K562 (cell line): Measurements from ENCODE around the gene PRELID1. TPM values are rescaled to one million over a fixed set of nuclear protein-coding genes. Genes with fewer than 3 reads are reported as not detected.
A peak's percentile ranks its signal among the peaks of the same experiment; 100 is the strongest.

Experiments used
- ATAC-seq: fragments of 200-7000 bp; cut with Tn5 transposase; 3 replicates; pipeline ENCODE4 v1.9.1; 2020; ENCODE audit warnings: moderate library complexity
- BruUV-seq: library from RNA; stranded (reverse); fragments of 400-500 nt; replicated peaks from 2 replicates; lab custom pipeline; 2021; lab: Mats Ljungman, UMichigan
- CTCF ChIA-PET: fragments of 300-600 bp; formaldehyde crosslinking; extraction: SDS; loops from one replicate; lab custom pipeline; 2021; ENCODE audit warnings: low intra/inter-chr PET ratio; lab: Yijun Ruan, JAX
- POLR2A ChIA-PET: fragments of 300-600, 350-650 bp; sonication (Branson Sonifier 250); formaldehyde crosslinking; extraction: SDS; loops from one replicate; lab custom pipeline; 2021; ENCODE audit warnings: antibody characterized with exemption, inconsistent platforms; lab: Yijun Ruan, JAX
- DNase-seq, 4 experiments: peaks; one replicate each; pipeline versions ENCODE4 v3.0.0 to v3.0.0-alpha.2; 2011 to 2018; ENCODE audit warnings: low spot score in 3 of 4, mixed read lengths in 3 of 4; ENCODE audit errors: extremely low read depth in 1 of 4
- FAIRE-seq: peaks from 2 replicates; lab custom pipeline; 2011; peaks lifted over from hg19 to GRCh38; lab: Jason Lieb, UNC
- H2AFZ ChIP-seq: 2 replicates; pipeline ENCODE4 v1.6.0; 2011; ENCODE audit warnings: low read depth, low read length, control low read depth, inconsistent platforms
- H3K27ac ChIP-seq: fragments of 200-600 bp; 3 replicates; pipeline ENCODE4 v1.8.0; 2011; ENCODE audit warnings: low read depth, mild to moderate bottlenecking, control low read depth, inconsistent platforms, low read length, moderate library complexity, mixed read lengths; ENCODE audit errors: extremely low read depth
- H3K27me3 ChIP-seq, 2 experiments: fragments of 300-600 bp in 1 of 2; 2 replicates in 1 of 2; 3 replicates in 1 of 2; pipeline versions ENCODE4 v1.6.0 to v1.8.0; 2011; ENCODE audit warnings: inconsistent platforms in 2 of 2, low read length in 2 of 2, mild to moderate bottlenecking in 1 of 2, mixed read lengths in 1 of 2, moderate library complexity in 1 of 2; ENCODE audit not compliant: control insufficient read depth in 2 of 2, insufficient read depth in 2 of 2
- H3K36me3 ChIP-seq: fragments of 300-600 bp; 3 replicates; pipeline ENCODE4 v1.8.0; 2011; ENCODE audit warnings: mild to moderate bottlenecking, low read length, inconsistent platforms; ENCODE audit not compliant: control insufficient read depth, insufficient read depth
- H3K4me1 ChIP-seq, 2 experiments: fragments of 200-600 bp in 1 of 2; replicated peaks in 1 of 2; 2 replicates in 1 of 2; 3 replicates in 1 of 2; pipeline versions ENCODE4 v1.5.1 to v1.8.0; 2011; ENCODE audit warnings: inconsistent platforms in 2 of 2, low read length in 2 of 2, mild to moderate bottlenecking in 1 of 2, mixed read lengths in 1 of 2, moderate library complexity in 1 of 2; ENCODE audit not compliant: control insufficient read depth in 2 of 2, insufficient read depth in 2 of 2
- H3K4me2 ChIP-seq: 2 replicates; pipeline ENCODE4 v1.6.1; 2011; ENCODE audit warnings: low read length, control low read depth, inconsistent platforms, mixed read lengths; ENCODE audit not compliant: insufficient read depth
- H3K4me3 ChIP-seq: fragments of 200-600 bp; sonication (generic), shearing (Covaris generic); 2 replicates; pipeline ENCODE4 v1.5.1; 2016; ENCODE audit warnings: control low read depth, inconsistent platforms
- H3K79me2 ChIP-seq: fragments of 200-600 bp; 3 replicates; pipeline ENCODE4 v1.8.0; 2011; ENCODE audit warnings: low read length, inconsistent platforms; ENCODE audit not compliant: control insufficient read depth, insufficient read depth
- H3K9ac ChIP-seq, 2 experiments: 2 replicates each; pipeline versions ENCODE4 v1.6.0 to v1.6.1; 2011; ENCODE audit warnings: low read depth in 2 of 2, low read length in 2 of 2, control low read depth in 1 of 2, inconsistent platforms in 1 of 2, mild to moderate bottlenecking in 1 of 2, mixed read lengths in 1 of 2; ENCODE audit not compliant: insufficient read depth in 1 of 2
- H3K9me1 ChIP-seq: one replicate; pipeline ENCODE4 v1.6.0; 2011; ENCODE audit warnings: inconsistent platforms, mild to moderate bottlenecking, low read length, moderate library complexity; ENCODE audit not compliant: control insufficient read depth, insufficient read depth
- H3K9me3 ChIP-seq: replicated peaks from 2 replicates; pipeline ENCODE4 v1.5.1; 2011; ENCODE audit warnings: low read depth, low read length, inconsistent platforms; ENCODE audit not compliant: control insufficient read depth, insufficient read depth
- H4K20me1 ChIP-seq: replicated peaks from 2 replicates; pipeline ENCODE4 v1.6.1; 2011; ENCODE audit warnings: low read length, inconsistent platforms, mixed read lengths; ENCODE audit not compliant: control insufficient read depth, insufficient read depth
- CREBBP ChIP-seq: IDR thresholded peaks from one replicate; pipeline ENCODE4 v1.6.1; 2012; ENCODE audit warnings: low read depth, mild to moderate bottlenecking, control low read depth, inconsistent platforms, low read length
- ETS1 ChIP-seq: conservative IDR thresholded peaks from 2 replicates; pipeline ENCODE4 v1.6.1; 2011; ENCODE audit warnings: low read depth, mild to moderate bottlenecking, low read length; ENCODE audit not compliant: control insufficient read depth
- MCM2 ChIP-seq: fragments of 450-650 bp; IDR thresholded peaks from 2 replicates; pipeline ENCODE4 v1.6.1; 2017; ENCODE audit warnings: low read depth, mild to moderate bottlenecking
- TAL1 ChIP-seq: fragments of 450-650 bp; IDR thresholded peaks from 2 replicates; pipeline ENCODE4 v1.6.1; 2016; ENCODE audit warnings: mild to moderate bottlenecking
- ZKSCAN3 ChIP-seq: fragments of 250-450 bp; sonication (Bioruptor Pico); IDR thresholded peaks from 2 replicates; pipeline ENCODE4 v1.4.0; 2020
- WGBS: fragments of 100-300 bp; shearing (Covaris generic); methylation state at CpG from one replicate; pipeline ENCODE4 v1.1.6; 2016; ENCODE audit warnings: low coverage, mixed read lengths; ENCODE audit not compliant: insufficient coverage; ENCODE audit errors: missing lambda C conversion rate; 5-methylcytosine and 5-hydroxymethylcytosine counted together
- in situ Hi-C: fragments of 300-500 bp; cut with MboI; formaldehyde crosslinking; loops from 4 replicates; pipeline ENCODE4 v1.15.0; 2018; ENCODE audit warnings: inconsistent platforms, mixed read lengths
- intact Hi-C: fragments of 100-400 bp; cut with micrococcal nuclease; formaldehyde crosslinking; loops from 2 replicates; pipeline ENCODE4 v1.14.2; 2022
- polyA plus RNA-seq, 8 experiments: library from polyadenylated mRNA; depleted of rRNA in 4 of 8; stranded (reverse) in 5 of 8; unstranded in 3 of 8; fragments of >200 nt; fragmentation: Nextera tagmentation in 2 of 8; fragmentation: Illumina TruSeq in 1 of 8; extraction: Ambion mirVana in 2 of 8; extraction: Trizol in 1 of 8; gene quantifications; 2 replicates each; pipeline versions ENCODE4 v1.2.1 to v1.2.3, GENCODE V29; 2011 to 2014; ENCODE audit warnings: inconsistent platforms in 1 of 8, missing spikeins in 1 of 8
- total RNA-seq, 7 experiments: library from RNA; depleted of rRNA in 6 of 7; stranded (reverse); fragments of >200 nt in 6 of 7; fragmentation: Illumina TruSeq in 2 of 7; extraction: Trizol in 2 of 7; gene quantifications; 2 replicates each; pipeline versions ENCODE4 v1.2.1 to v1.2.3, GENCODE V29; 2011 to 2021; ENCODE audit warnings: low replicate concordance in 1 of 7
- TF ChIP-seq, protein P1 (sequence below): fragments of 450-650 bp; IDR thresholded peaks from 2 replicates; pipeline ENCODE4 v1.6.1; 2016; ENCODE audit warnings: low read depth

Gene PRELID1
- total and polyA plus RNA-seq, 9 of the 15 experiments (the other 6 are each of a cell fraction or from before 2014, with no cell fraction given), result 40.1 to 484 (median 340) TPM

DNA sequence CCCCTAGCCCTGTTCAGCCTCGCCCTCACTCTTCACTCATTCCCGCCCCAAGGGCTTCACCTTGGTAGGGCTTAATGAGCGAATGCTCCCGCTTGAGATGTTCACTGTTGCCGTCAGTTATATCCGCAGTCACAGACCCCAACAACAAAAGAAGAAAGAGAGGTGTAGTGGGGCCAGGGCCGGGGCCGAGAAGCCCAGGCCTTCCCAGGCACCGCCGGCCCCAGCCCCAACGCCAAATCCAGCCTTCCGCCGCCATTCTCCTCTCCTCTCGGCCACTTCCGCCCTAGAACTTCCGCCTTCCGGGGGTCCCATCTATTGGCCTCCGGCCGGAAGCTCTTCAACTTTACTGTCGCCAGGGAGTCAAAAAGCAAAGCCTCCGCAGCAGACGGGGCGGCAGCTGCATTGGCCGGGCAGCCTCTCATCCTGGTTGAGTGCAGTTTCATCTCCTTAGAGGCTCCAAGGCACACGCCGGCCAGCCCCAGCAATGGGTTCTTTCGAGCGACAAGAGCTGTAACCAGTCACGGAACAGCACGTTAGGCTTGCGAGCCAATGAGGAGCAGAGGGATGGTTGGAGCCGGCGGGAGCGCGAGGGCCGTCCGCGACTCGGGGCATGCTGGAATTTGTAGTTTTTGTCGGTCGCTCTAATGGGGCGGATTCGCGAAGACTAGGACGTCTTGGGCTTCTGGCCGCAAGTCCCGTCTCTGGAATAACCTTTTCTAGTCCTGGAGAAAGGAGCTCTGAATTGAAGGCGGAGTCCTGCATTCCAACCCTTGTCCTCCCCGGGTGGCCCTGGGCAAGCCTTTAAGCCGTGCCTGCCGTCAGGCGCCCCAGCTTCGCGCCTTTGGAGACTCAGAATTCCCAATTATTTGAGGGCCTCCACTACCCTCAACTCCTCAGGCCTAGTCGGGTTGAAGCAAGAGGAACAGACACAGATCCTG lies 48.1 kb downstream of the PRELID1 start, which contains the start of gene LMAN2:
TSS of gene LMAN2 (minus strand) at position 277 of the 938 bp plus-strand sequence. CDS start at position 256, 21 bp downstream.
- in situ Hi-C loops (no loop called here), intact Hi-C loops (no loop called here)
- CTCF ChIA-PET, result interaction anchor here (0.5 to 0.6 kb wide), 2 partner anchors 105 to 192 kb away, joined by 3 read pairs; no protein-coding TSS in a partner anchor
- Histone ChIP-seq H3K4me2 (peak within 1 kb of the TSS; percentile 96), H3K9me1 (no peaks in the 10 kb centered on the region), H3K79me2 (peaks cover 49% of the 10 kb centered on the region), H4K20me1 (no peaks in the 10 kb centered on the region), H3K27ac (peak within 1 kb of the TSS; percentile 95), H2AFZ (peak within 1 kb of the TSS; percentile 96), H3K4me1 (peaks cover 17 to 24% of the 10 kb centered on the region in 2 experiments; a peak in 4 of 5 replicates), H3K9me3 (0 out of 2 replicates have a peak, but pooled peaks cover 3% of the 10 kb centered on the region), H3K27me3 (no peaks in the 10 kb centered on the region), H3K36me3 (peaks cover 30% of the 10 kb centered on the region), H3K4me3 (peak within 1 kb of the TSS; percentile 81), H3K9ac (peak within 1 kb of the TSS; percentile 95 to 97)
- DNase-seq, result peak; percentile 93 to 96 (median 95)
- FAIRE-seq, result peak; percentile 90
- 8% methylated on average over 52 of the region's 55 CpGs for WGBS
- ATAC-seq, result peak; percentile 99
- POLR2A ChIA-PET, result interaction anchor here (0.6 to 3.4 kb wide), 18 partner anchors 9 to 213 kb away, joined by 3 to 18 read pairs (median 4); partner anchors contain the start of genes PRELID1 and RAB24
- TSS peak; percentile 97 for BruUV-seq
- TF ChIP-seq ZKSCAN3 (CRISPR knock-in tag) (no peak), ETS1 (peak; percentile 88; the same call in 1 of the 2 replicates), TAL1 (no peak; the same call in 1 of the 2 replicates), CREBBP (no peak), MCM2 (no peak)
- TF ChIP-seq, protein P1, sequence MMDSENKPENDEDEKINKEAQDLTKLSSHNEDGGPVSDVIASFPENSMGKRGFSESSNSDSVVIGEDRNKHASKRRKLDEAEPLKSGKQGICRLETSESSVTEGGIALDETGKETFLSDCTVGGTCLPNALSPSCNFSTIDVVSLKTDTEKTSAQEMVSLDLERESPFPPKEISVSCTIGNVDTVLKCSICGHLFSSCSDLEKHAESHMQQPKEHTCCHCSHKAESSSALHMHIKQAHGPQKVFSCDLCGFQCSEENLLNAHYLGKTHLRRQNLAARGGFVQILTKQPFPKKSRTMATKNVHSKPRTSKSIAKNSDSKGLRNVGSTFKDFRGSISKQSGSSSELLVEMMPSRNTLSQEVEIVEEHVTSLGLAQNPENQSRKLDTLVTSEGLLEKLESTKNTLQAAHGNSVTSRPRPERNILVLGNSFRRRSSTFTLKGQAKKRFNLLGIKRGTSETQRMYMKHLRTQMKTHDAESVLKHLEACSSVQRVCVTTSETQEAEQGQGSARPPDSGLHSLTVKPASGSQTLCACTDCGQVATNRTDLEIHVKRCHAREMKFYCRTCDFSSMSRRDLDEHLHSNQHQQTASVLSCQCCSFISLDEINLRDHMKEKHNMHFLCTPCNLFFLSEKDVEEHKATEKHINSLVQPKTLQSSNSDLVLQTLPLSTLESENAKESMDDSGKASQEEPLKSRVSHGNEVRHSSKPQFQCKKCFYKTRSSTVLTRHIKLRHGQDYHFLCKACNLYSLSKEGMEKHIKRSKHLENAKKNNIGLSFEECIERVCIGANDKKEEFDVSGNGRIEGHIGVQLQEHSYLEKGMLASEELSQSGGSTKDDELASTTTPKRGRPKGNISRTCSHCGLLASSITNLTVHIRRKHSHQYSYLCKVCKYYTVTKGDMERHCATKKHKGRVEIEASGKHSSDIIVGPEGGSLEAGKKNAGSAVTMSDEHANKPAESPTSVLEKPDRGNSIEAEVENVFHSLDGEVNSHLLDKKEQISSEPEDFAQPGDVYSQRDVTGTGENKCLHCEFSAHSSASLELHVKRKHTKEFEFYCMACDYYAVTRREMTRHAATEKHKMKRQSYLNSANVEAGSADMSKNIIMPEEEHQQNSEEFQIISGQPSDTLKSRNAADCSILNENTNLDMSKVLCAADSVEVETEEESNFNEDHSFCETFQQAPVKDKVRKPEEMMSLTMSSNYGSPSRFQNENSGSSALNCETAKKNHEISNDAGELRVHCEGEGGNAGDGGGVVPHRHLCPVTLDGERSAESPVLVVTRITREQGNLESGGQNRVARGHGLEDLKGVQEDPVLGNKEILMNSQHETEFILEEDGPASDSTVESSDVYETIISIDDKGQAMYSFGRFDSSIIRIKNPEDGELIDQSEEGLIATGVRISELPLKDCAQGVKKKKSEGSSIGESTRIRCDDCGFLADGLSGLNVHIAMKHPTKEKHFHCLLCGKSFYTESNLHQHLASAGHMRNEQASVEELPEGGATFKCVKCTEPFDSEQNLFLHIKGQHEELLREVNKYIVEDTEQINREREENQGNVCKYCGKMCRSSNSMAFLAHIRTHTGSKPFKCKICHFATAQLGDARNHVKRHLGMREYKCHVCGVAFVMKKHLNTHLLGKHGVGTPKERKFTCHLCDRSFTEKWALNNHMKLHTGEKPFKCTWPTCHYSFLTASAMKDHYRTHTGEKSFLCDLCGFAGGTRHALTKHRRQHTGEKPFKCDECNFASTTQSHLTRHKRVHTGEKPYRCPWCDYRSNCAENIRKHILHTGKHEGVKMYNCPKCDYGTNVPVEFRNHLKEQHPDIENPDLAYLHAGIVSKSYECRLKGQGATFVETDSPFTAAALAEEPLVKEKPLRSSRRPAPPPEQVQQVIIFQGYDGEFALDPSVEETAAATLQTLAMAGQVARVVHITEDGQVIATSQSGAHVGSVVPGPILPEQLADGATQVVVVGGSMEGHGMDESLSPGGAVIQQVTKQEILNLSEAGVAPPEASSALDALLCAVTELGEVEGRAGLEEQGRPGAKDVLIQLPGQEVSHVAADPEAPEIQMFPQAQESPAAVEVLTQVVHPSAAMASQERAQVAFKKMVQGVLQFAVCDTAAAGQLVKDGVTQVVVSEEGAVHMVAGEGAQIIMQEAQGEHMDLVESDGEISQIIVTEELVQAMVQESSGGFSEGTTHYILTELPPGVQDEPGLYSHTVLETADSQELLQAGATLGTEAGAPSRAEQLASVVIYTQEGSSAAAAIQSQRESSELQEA, result no peak
